CD4-positive, alpha-beta T cell (primary cell): ENCODE measurements around the gene GOPC. TPM values are rescaled to one million over a fixed set of nuclear protein-coding genes. Genes with fewer than 3 reads are reported as not detected.

ENCODE experiments used
- ATAC-seq: fragments of 200-7000 bp; cut with Tn5 transposase; one replicate; pipeline ENCODE4 v1.10.0; 2022; ENCODE audit warnings: mild to moderate bottlenecking; ENCODE audit not compliant: poor library complexity
- CTCF ChIA-PET: fragments of 350-600 bp; sonication (Branson Sonifier 250); formaldehyde crosslinking; loops from one replicate; lab custom pipeline; 2021; ENCODE audit warnings: antibody characterized with exemption, inconsistent platforms; lab: Charles Lee
- POLR2A ChIA-PET: fragments of 350-600 bp; sonication (Branson Sonifier 250); formaldehyde crosslinking; loops from one replicate; lab custom pipeline; 2021; ENCODE audit warnings: antibody characterized with exemption, inconsistent platforms; lab: Charles Lee
- DNase-seq, 14 experiments: peaks; one replicate each; pipeline ENCODE4 v3.0.0-alpha.2; 2013 to 2020; ENCODE audit warnings: mixed read lengths in 2 of 14
- H3K27ac ChIP-seq, 2 donors: one replicate each; pipeline versions ENCODE4 v1.5.1 to v1.7.0; 2013; ENCODE audit warnings: low read length in 2 of 2, low read depth in 1 of 2, mild to moderate bottlenecking in 1 of 2
- H3K27me3 ChIP-seq, 2 experiments: 1 replicate in 1 of 2; 2 replicates in 1 of 2; pipeline versions ENCODE4 v1.6.1 to v1.7.0; 2013; ENCODE audit warnings: low read length in 2 of 2, control low read depth in 1 of 2, mild to moderate bottlenecking in 1 of 2, moderate library complexity in 1 of 2; ENCODE audit not compliant: insufficient read depth in 2 of 2, control insufficient read depth in 1 of 2
- H3K36me3 ChIP-seq: one replicate; pipeline ENCODE4 v1.6.1; 2013; ENCODE audit warnings: low read length, control low read depth; ENCODE audit not compliant: insufficient read depth
- H3K4me1 ChIP-seq: one replicate; pipeline ENCODE4 v1.6.1; 2013; ENCODE audit warnings: low read length, control low read depth; ENCODE audit not compliant: insufficient read depth
- H3K4me3 ChIP-seq: one replicate; pipeline ENCODE4 v1.5.1; 2013; ENCODE audit warnings: mild to moderate bottlenecking, low read length, moderate library complexity
- H3K9me3 ChIP-seq, 2 experiments: 1 replicate in 1 of 2; 2 replicates in 1 of 2; pipeline versions ENCODE4 v1.6.1 to v1.7.0; 2013; ENCODE audit warnings: low read length in 2 of 2, mild to moderate bottlenecking in 2 of 2, control low read depth in 1 of 2, moderate library complexity in 1 of 2; ENCODE audit not compliant: control insufficient read depth in 1 of 2, insufficient read depth in 1 of 2
- H3K27ac Mint-ChIP-seq: one replicate; pipeline ENCODE4 v1.8.0; 2020; ENCODE audit warnings: mixed read lengths
- H3K27me3 Mint-ChIP-seq: one replicate; pipeline ENCODE4 v1.8.0; 2021; ENCODE audit warnings: mixed read lengths
- H3K36me3 Mint-ChIP-seq: one replicate; pipeline ENCODE4 v1.8.0; 2021; ENCODE audit warnings: low read depth, mixed read lengths
- H3K4me1 Mint-ChIP-seq: one replicate; pipeline ENCODE4 v1.8.0; 2021; ENCODE audit warnings: low read depth, mixed read lengths
- H3K4me3 Mint-ChIP-seq: one replicate; pipeline ENCODE4 v1.8.0; 2020; ENCODE audit warnings: mild to moderate bottlenecking, mixed read lengths
- H3K9me3 Mint-ChIP-seq: one replicate; pipeline ENCODE4 v1.8.0; 2020; ENCODE audit warnings: mixed read lengths
- intact Hi-C, 2 experiments: fragments of 100-400 bp; cut with DNase I in 1 of 2; cut with micrococcal nuclease in 1 of 2; formaldehyde crosslinking; loops; one replicate each; pipeline versions ENCODE4 v1.15.1 to v1.9.0; 2023 to 2025; cut with DNase I, micrococcal nuclease
- total RNA-seq, 174 experiments: library from RNA in 2 of 174; stranded (reverse) in 2 of 174; gene quantifications; one replicate each; pipeline ENCODE4 v1.2.3 and lab custom pipeline; 2021 to 2026
- TF ChIP-seq, protein P1 (sequence below): fragments of 200-600 bp; IDR thresholded peaks from one replicate; pipeline ENCODE4 v1.8.0; 2022; ENCODE audit warnings: antibody characterized with exemption, mild to moderate bottlenecking

Gene GOPC
- total RNA-seq, 2 experiments from 2014 or later = 9.7 to 10.8 TPM

DNA sequence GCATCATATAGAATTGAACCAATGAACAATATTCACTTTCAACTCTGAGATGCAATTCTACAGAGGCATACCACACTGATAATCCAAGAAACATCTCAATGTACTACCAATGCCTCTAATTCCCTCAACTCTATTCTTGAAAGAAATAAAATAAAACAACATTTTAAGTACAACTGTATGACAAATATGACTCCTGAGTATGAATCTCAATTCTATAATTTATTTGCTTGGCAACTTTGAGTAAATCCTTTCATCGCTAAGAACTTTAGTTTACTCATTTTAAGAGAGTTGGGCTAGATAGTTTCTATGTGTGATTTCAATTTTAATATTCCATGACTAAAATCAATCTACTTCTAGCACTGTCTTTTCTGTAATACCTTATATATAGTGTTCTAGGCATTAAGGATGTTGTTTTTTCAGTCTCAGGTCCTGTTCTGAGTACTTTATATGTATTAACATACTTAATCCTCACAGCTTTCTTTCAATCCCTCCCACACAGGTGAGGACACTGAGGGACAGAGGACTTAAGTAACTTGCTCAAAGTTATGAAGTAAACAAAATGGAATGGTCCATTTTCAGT, 33.4 kb downstream of the GOPC start:
- TF ChIP-seq, protein P1, sequence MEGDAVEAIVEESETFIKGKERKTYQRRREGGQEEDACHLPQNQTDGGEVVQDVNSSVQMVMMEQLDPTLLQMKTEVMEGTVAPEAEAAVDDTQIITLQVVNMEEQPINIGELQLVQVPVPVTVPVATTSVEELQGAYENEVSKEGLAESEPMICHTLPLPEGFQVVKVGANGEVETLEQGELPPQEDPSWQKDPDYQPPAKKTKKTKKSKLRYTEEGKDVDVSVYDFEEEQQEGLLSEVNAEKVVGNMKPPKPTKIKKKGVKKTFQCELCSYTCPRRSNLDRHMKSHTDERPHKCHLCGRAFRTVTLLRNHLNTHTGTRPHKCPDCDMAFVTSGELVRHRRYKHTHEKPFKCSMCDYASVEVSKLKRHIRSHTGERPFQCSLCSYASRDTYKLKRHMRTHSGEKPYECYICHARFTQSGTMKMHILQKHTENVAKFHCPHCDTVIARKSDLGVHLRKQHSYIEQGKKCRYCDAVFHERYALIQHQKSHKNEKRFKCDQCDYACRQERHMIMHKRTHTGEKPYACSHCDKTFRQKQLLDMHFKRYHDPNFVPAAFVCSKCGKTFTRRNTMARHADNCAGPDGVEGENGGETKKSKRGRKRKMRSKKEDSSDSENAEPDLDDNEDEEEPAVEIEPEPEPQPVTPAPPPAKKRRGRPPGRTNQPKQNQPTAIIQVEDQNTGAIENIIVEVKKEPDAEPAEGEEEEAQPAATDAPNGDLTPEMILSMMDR = no peak
- Mint-ChIP-seq H3K9me3 (no peaks in the 10 kb centered on the region), H3K27ac (no peak overlapping the region), H3K4me3 (no peak overlapping the region), H3K36me3 (peaks cover 84% of the 10 kb centered on the region), H3K4me1 (no peaks in the 10 kb centered on the region), H3K27me3 (no peaks in the 10 kb centered on the region)
- Histone ChIP-seq H3K9me3 (no peaks in the 10 kb centered on the region), H3K36me3 (peaks cover 82% of the 10 kb centered on the region), H3K4me1 (no peaks in the 10 kb centered on the region), H3K27ac (no peak overlapping the region), H3K27me3 (no peaks in the 10 kb centered on the region), H3K4me3 (no peak overlapping the region)
- intact Hi-C loops = no loop called here
- CTCF ChIA-PET = interaction anchor here (1.0 to 1.4 kb wide), 2 partner anchors 9 to 36 kb away, joined by 3 to 5 read pairs; no protein-coding TSS in a partner anchor
- POLR2A ChIA-PET = no interaction called here
- DNase-seq (no peak), ATAC-seq (no peak)

- H3K4me3 Mint-ChIP-seq = no peak overlapping the region
- no peaks in the 10 kb centered on the region for H3K9me3 ChIP-seq
- ChIA-PET CTCF (interaction anchor here (1.4 kb wide), 1 partner anchor 36 kb away, joined by 5 read pairs; no protein-coding TSS in a partner anchor), POLR2A (no interaction called here)
- H3K36me3 Mint-ChIP-seq = peaks cover 78% of the 10 kb centered on the region
- intact Hi-C loops = no loop called here
- TF ChIP-seq, protein P1 = no peak
- no peaks in the 10 kb centered on the region for H3K27me3 Mint-ChIP-seq
- H3K27me3 ChIP-seq = no peaks in the 10 kb centered on the region
- ATAC-seq = no peak
- no peaks in the 10 kb centered on the region for H3K4me1 ChIP-seq
- peaks cover 81% of the 10 kb centered on the region for H3K36me3 ChIP-seq
- no peak overlapping the region for H3K27ac Mint-ChIP-seq
- no peaks in the 10 kb centered on the region for H3K4me1 Mint-ChIP-seq
- H3K27ac ChIP-seq = no peak overlapping the region
- no peaks in the 10 kb centered on the region for H3K9me3 Mint-ChIP-seq
- no peak overlapping the region for H3K4me3 ChIP-seq
- no peak for DNase-seq
Measured at GRCh38 chr6:117568247-117568646, 34.1 kb downstream of the GOPC start.

DNA sequence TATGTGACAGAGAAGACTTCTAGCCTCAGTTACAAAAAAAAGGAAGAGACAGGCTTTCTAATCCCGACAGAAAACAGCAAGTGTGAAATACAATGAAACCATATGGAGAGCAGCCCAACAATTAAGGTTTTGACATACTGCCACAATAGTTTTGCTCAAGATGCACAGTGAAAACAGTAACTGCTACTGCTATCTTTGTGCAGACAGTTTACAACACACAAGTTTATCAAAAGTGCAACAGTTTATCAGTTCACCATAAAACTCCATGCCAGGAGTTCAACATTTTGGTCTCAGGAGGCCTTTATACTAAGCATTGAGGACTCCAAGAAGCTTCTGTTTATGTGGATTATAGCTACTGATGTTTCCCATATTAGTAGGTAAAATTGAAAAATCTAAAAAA, 37.6 kb downstream of the GOPC start:
- no peak overlapping the region for H3K4me3 Mint-ChIP-seq
- ATAC-seq = no peak
- H3K27me3 Mint-ChIP-seq = no peaks in the 10 kb centered on the region
- Histone ChIP-seq H3K4me3 (no peak overlapping the region), H3K27ac (no peak overlapping the region), H3K36me3 (peaks cover 72% of the 10 kb centered on the region), H3K4me1 (no peaks in the 10 kb centered on the region), H3K9me3 (no peaks in the 10 kb centered on the region), H3K27me3 (no peaks in the 10 kb centered on the region)
- H3K4me1 Mint-ChIP-seq = no peaks in the 10 kb centered on the region
- TF ChIP-seq, protein P1 = no peak
- H3K9me3 Mint-ChIP-seq = no peaks in the 10 kb centered on the region
- ChIA-PET CTCF (no interaction called here), POLR2A (no interaction called here)
- intact Hi-C loops = no loop called here
- H3K27ac Mint-ChIP-seq = no peak overlapping the region
- H3K36me3 Mint-ChIP-seq = peaks cover 69% of the 10 kb centered on the region
- DNase-seq = no peak
